PC-9 (cell line): ENCODE measurements around the gene HS6ST3.
"Not testable (repeated sequence)": the region's sequence is repeated elsewhere in the genome, so short reads cannot be mapped to it uniquely, and the experiment has no call there.

Source experiments
- EZH2 ChIP-seq: fragments of 200-600 bp; sonication (generic); IDR thresholded peaks from 2 replicates; pipeline ENCODE4 v1.8.0; 2017; ENCODE audit warnings: antibody characterized with exemption, low read depth
- TF ChIP-seq, protein P1 (sequence below): fragments of 200-600 bp; sonication (generic); conservative IDR thresholded peaks from 2 replicates; pipeline ENCODE4 v1.6.1; 2017; ENCODE audit warnings: mixed run types, antibody characterized with exemption, mild to moderate bottlenecking, moderate library complexity

GRCh38 chr13:96050955-96051354 is 39.0 kb upstream of the HS6ST3 start:
- TF ChIP-seq, protein P1, sequence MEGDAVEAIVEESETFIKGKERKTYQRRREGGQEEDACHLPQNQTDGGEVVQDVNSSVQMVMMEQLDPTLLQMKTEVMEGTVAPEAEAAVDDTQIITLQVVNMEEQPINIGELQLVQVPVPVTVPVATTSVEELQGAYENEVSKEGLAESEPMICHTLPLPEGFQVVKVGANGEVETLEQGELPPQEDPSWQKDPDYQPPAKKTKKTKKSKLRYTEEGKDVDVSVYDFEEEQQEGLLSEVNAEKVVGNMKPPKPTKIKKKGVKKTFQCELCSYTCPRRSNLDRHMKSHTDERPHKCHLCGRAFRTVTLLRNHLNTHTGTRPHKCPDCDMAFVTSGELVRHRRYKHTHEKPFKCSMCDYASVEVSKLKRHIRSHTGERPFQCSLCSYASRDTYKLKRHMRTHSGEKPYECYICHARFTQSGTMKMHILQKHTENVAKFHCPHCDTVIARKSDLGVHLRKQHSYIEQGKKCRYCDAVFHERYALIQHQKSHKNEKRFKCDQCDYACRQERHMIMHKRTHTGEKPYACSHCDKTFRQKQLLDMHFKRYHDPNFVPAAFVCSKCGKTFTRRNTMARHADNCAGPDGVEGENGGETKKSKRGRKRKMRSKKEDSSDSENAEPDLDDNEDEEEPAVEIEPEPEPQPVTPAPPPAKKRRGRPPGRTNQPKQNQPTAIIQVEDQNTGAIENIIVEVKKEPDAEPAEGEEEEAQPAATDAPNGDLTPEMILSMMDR: not testable (repeated sequence)
- TF ChIP-seq EZH2: not testable (repeated sequence)
